Measurements from ENCODE around the gene FBP2.

DNA sequence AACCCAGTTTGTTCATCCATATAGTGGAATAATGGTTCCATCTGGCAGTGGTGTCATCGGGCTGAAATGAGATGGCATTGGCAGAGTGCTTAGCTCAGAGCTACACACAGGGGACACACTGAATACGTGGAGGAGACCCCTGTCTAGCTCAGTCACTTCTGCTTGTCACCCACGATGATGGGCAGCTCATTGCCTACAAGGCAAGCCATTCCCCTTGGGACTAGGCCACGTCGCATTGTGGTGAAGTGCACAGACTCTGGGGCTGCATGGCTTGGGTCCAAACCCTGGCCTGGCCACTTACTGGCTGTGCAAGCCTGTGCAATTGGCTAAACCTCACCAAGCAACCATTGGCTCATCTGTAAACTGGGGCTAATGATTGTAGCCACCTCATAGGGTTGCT lies 48.9 kb upstream of the FBP2 start:
- TF ChIP-seq, protein P1, sequence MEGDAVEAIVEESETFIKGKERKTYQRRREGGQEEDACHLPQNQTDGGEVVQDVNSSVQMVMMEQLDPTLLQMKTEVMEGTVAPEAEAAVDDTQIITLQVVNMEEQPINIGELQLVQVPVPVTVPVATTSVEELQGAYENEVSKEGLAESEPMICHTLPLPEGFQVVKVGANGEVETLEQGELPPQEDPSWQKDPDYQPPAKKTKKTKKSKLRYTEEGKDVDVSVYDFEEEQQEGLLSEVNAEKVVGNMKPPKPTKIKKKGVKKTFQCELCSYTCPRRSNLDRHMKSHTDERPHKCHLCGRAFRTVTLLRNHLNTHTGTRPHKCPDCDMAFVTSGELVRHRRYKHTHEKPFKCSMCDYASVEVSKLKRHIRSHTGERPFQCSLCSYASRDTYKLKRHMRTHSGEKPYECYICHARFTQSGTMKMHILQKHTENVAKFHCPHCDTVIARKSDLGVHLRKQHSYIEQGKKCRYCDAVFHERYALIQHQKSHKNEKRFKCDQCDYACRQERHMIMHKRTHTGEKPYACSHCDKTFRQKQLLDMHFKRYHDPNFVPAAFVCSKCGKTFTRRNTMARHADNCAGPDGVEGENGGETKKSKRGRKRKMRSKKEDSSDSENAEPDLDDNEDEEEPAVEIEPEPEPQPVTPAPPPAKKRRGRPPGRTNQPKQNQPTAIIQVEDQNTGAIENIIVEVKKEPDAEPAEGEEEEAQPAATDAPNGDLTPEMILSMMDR (IDR thresholded peaks at IDR 0.05): no peak
- TF ChIP-seq POLR2A (IDR thresholded peaks at IDR 0.05): no peak
